HG02885 (cell line): Measurements from ENCODE around the gene CCDC12.

Experiments used
- ATAC-seq: cut with Tn5 transposase; IDR thresholded peaks from one replicate; pipeline ENCODE4 v1.9.1; 2021; ENCODE audit warnings: mild to moderate bottlenecking; ENCODE audit not compliant: unreplicated experiment, poor library complexity

Gene CCDC12

GRCh38 chr3:47008234-47008796, 31.8 kb upstream of the CCDC12 start:
- ATAC-seq, result no peak

DNA sequence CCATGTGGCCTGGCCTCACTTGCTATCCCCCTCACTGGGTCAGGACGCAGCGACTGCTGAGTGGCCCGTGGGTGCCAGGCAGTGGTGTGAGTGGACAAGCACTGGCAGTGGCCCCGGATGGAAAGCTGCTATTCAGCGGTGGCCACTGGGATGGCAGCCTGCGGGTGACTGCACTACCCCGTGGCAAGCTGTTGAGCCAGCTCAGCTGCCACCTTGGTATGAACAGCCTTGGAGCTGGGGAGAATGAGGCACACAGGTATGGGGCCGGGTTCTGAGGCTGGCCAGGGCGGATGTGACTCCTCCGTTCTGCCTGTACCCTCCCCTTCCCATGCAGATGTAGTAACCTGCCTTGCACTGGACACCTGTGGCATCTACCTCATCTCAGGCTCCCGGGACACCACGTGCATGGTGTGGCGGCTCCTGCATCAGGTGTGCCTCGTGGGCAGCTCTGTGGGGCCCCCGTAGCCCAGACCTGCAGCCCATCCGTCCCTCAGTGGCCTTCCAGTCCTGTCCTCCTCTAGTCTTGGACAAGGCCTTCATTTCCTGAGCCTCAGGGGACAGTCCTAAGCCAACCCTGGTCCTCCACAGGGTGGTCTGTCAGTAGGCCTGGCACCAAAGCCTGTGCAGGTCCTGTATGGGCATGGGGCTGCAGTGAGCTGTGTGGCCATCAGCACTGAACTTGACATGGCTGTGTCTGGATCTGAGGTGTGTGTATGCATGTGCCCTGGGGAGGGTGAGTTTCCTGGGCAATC, 31.1 kb upstream of the CCDC12 start:
- ATAC-seq, result no peak

GRCh38 chr3:47007001-47007400, 30.5 kb upstream of the CCDC12 start:
- ATAC-seq, result no peak

DNA sequence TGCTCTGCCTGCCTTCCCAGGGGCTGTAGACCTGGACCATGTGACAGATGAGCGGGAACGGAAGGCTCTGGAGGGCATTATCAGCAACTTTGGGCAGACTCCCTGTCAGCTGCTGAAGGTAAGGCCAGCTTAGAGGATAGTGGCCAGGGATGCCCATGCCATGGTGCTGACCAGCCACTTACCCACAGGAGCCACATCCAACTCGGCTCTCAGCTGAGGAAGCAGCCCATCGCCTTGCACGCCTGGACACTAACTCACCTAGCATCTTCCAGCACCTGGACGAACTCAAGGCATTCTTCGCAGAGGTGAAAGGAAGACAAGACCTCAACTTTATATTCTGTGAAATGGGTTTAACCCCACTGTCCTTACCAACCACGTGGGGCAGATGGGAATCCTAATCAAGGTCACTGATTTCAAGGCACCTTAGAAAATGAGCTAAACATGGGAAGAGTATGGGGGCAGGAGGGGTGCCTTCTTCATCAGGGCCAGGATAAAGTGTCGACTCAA, 29.7 kb upstream of the CCDC12 start:
- no peak for ATAC-seq

- ATAC-seq, result no peak
Measured at GRCh38 chr3:47005212-47006144, 28.9 kb upstream of the CCDC12 start.

- ATAC-seq, result no peak
Measured at GRCh38 chr3:47004369-47005211, 28.0 kb upstream of the CCDC12 start.

- no peak for ATAC-seq
Measured at GRCh38 chr3:47003461-47004368, 27.2 kb upstream of the CCDC12 start.

DNA sequence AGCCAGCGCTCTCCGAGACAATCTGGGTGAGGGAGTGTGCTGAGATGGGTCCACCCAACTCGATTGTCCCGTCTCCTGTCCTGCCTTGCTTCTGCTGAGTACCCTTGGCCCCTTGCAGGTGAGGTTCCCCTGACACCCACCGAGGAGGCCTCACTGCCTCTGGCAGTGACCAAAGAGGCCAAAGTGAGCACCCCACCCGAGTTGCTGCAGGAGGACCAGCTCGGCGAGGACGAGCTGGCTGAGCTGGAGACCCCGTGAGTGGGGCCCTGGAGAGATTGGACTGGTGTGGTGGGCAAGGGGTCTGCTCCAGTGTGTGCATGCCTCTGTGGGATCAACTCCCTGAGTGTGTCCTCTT, 26.5 kb upstream of the CCDC12 start:
- ATAC-seq, result no peak

GRCh38 chr3:47002171-47003055, 25.9 kb upstream of the CCDC12 start:
- ATAC-seq, result no peak

GRCh38 chr3:47001731-47002170, 25.2 kb upstream of the CCDC12 start:
- ATAC-seq, result no peak

- ATAC-seq, result no peak
Measured at GRCh38 chr3:47000922-47001730, 24.6 kb upstream of the CCDC12 start.

DNA sequence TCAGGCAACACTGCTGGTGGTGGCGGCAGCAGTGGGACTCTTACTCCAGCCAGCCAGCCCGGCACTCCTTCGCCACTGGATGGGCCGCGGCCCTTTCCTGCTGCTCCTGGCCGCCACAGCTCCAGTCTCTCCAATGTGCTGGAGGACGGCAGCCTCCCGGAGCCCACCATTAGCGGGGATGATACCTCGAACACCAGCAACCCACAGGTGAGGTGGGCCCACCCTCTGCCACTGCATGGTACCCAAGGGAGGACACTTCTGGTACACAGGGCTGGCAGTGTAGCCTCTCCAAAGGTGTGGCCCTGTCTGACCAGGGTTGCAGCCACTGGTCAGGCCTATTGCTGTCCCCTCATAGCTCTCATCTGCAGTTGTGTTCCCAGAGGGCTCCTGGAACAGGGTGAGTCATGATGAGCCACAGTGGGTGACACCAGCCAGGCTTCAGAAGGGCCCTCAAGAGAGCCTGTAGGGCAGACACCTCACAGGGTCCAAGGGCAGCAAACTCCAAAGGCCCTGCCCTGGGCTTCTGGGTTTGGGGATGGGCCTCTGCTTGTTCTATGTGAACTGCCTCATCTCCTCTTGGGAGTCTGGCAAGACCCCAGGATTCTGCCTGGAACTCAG, 23.8 kb upstream of the CCDC12 start:
- no peak for ATAC-seq

DNA sequence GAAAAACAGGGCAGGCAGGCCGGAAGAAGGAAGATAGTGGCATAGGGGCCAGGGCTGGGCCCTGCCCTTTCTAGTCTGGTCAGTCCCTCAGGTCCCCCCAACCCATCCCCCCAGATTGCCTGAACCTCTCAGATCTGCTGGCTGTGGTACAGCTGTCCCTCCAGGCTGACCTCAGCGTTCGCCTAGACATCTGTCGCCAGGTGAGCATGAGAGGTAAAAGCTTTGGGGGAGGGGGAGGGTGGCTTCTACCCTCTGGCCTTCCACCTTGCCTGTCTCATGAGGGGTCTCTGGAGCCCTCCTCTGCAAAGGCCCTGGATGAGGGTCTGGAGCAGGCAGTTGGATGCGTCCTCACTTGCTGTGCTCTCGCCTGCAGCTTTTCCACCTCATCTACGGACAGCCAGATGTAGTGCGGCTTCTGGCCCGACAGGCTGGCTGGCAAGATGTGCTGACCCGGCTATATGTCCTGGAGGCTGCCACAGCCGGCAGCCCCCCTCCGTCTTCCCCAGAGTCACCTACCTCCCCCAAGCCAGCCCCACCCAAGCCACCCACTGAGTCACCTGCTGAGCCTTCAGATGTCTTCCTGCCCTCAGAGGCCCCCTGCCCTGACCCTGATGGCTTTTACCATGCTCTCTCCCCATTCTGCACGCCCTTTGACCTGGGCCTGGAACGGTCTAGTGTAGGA, 23.1 kb upstream of the CCDC12 start:
- no peak for ATAC-seq

DNA sequence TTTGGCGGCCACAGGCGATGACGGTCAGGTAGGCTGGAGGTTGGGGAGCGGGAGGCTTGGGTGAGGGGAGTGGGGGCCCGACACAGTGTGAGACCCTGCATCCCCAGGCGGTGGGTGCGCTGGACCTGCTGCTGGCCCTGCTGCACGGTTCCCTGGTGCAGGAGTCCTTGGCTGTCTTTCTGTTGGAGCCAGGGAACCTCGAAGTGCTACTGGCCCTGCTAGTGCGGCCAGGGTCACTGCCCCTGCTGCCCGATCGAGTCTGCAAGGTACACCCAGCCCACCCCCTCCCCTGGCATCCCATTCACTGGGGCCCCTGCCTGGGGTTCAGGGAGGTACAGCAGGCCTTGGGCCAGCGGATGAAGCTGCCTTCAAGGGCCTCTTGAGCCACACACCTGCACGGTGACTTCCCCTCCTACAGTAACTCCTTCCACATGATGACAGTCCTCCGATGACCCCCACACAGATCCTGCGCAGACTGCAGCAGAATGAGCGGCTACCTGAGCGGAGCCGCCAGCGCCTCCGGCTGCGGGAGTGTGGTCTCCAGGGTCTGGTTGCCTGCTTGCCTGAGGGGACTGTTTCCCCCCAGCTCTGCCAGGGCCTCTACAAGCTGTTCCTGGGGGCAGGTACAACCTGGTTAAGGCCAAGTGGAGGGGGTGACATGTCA, 22.4 kb upstream of the CCDC12 start:
- no peak for ATAC-seq

GRCh38 chr3:46998121-46998851, 21.7 kb upstream of the CCDC12 start:
- ATAC-seq, result no peak
